Ishikawa (cell line): ENCODE data around the gene ZNF157.

ENCODE experiments used
- CEBPB ChIP-seq: IDR thresholded peaks from 2 replicates; pipeline ENCODE4 v1.6.1; 2012
- CREB1 ChIP-seq: IDR thresholded peaks from 2 replicates; pipeline ENCODE4 v1.6.1; 2012; ENCODE audit warnings: low read depth
- EGR1 ChIP-seq: IDR thresholded peaks from 2 replicates; pipeline ENCODE4 v1.6.1; 2012
- EP300 ChIP-seq: IDR thresholded peaks from 2 replicates; pipeline ENCODE4 v1.6.1; 2012; ENCODE audit warnings: borderline replicate concordance
- FOXM1 ChIP-seq: IDR thresholded peaks from 2 replicates; pipeline ENCODE4 v1.6.1; 2012; ENCODE audit warnings: low read depth, borderline replicate concordance
- MAX ChIP-seq: IDR thresholded peaks from 2 replicates; pipeline ENCODE4 v1.6.1; 2012
- NFIC ChIP-seq: IDR thresholded peaks from 2 replicates; pipeline ENCODE4 v1.6.1; 2012
- RAD21 ChIP-seq: IDR thresholded peaks from 2 replicates; pipeline ENCODE4 v1.6.1; 2012; ENCODE audit warnings: low read depth
- REST ChIP-seq: IDR thresholded peaks from 2 replicates; pipeline ENCODE4 v1.6.1; 2012; ENCODE audit warnings: low read depth, mild to moderate bottlenecking
- TAF1 ChIP-seq: IDR thresholded peaks from 2 replicates; pipeline ENCODE4 v1.6.1; 2012; ENCODE audit warnings: low read depth, mild to moderate bottlenecking
- TCF12 ChIP-seq: IDR thresholded peaks from 2 replicates; pipeline ENCODE4 v1.6.1; 2012; ENCODE audit warnings: low read depth
- TEAD4 ChIP-seq: IDR thresholded peaks from 2 replicates; pipeline ENCODE4 v1.6.1; 2012
- USF1 ChIP-seq: IDR thresholded peaks from 2 replicates; pipeline ENCODE4 v1.6.1; 2012
- YY1 ChIP-seq: IDR thresholded peaks from 2 replicates; pipeline ENCODE4 v1.6.1; 2012; ENCODE audit warnings: low read depth
- ZBTB7A ChIP-seq: IDR thresholded peaks from 2 replicates; pipeline ENCODE4 v1.6.1; 2012; ENCODE audit warnings: low read depth

The ZNF157 gene

GRCh38 chrX:47370278-47370677 is at the start of gene ZNF157:
ZNF157 (plus strand) TSS chrX:47370578; CDS start chrX:47370669, 91 bp downstream.
- TF ChIP-seq CEBPB (no peak), TAF1 (no peak), FOXM1 (no peak), TEAD4 (no peak), TCF12 (no peak), ZBTB7A (no peak), YY1 (no peak), NFIC (no peak), EGR1 (no peak), RAD21 (no peak), CREB1 (no peak), USF1 (no peak), REST (no peak), EP300 (no peak), MAX (no peak)

- TF ChIP-seq MAX (no peak), YY1 (peak; percentile 68; the same call in 1 of the 2 replicates)
Measured at GRCh38 chrX:47321386-47321785, 49.0 kb upstream of the ZNF157 start.

- TF ChIP-seq NFIC, result no peak
- no peak for TF ChIP-seq EGR1
- no peak for TF ChIP-seq USF1
- TF ChIP-seq REST, result no peak
- no peak for TF ChIP-seq TEAD4
- no peak for TF ChIP-seq CEBPB
- TF ChIP-seq TAF1, result no peak
- TF ChIP-seq MAX, result no peak
- no peak for TF ChIP-seq RAD21
- TF ChIP-seq TCF12, result no peak
- no peak for TF ChIP-seq CREB1
- no peak for TF ChIP-seq YY1
- TF ChIP-seq FOXM1, result no peak
- TF ChIP-seq EP300, result no peak
- TF ChIP-seq ZBTB7A, result no peak
Measured at GRCh38 chrX:47321823-47322371, 48.5 kb upstream of the ZNF157 start.

GRCh38 chrX:47327902-47328301 is 42.5 kb upstream of the ZNF157 start:
- TF ChIP-seq TAF1 (no peak), NFIC (no peak), RAD21 (no peak), EGR1 (no peak), USF1 (no peak), TCF12 (no peak), CREB1 (no peak), FOXM1 (no peak), CEBPB (no peak), YY1 (no peak)

GRCh38 chrX:47351706-47352105 is 18.7 kb upstream of the ZNF157 start:
- TF ChIP-seq REST (no peak), RAD21 (no peak), TAF1 (no peak), EP300 (no peak), NFIC (no peak), TCF12 (no peak), MAX (no peak), CREB1 (no peak), USF1 (no peak), TEAD4 (no peak)
